Subcutaneous adipose tissue (tissue), 4 donors: ENCODE results near the gene CEBPG. TPM values are rescaled to one million over a fixed set of nuclear protein-coding genes. Genes with fewer than 3 reads are reported as not detected.

Source experiments
- CTCF ChIP-seq: fragments of 450-650 bp; IDR thresholded peaks from one replicate; pipeline ENCODE4 v1.5.1; 2016; ENCODE audit warnings: low read depth, mild to moderate bottlenecking, control low read depth, antibody characterized with exemption, moderate library complexity
- total RNA-seq, 4 donors: library from RNA; depleted of rRNA; stranded (reverse); fragments of >200 nt; gene quantifications; one replicate each; pipeline ENCODE4 v1.1.0, GENCODE V29; 2016

The CEBPG gene
- total RNA-seq, 4 donors from 2014 or later: 24.6 to 37.9 (median 32.5) TPM

- no peak for TF ChIP-seq CTCF
Observed at GRCh38 chr19:33412601-33413425, 39.3 kb downstream of the CEBPG start.

GRCh38 chr19:33413426-33413725 is 39.9 kb downstream of the CEBPG start:
- no peak for TF ChIP-seq CTCF

GRCh38 chr19:33413868-33414666 is 40.6 kb downstream of the CEBPG start:
- no peak for TF ChIP-seq CTCF

- TF ChIP-seq CTCF: no peak
Observed at GRCh38 chr19:33414667-33415605, 41.4 kb downstream of the CEBPG start.

GRCh38 chr19:33416307-33417215 is 43.1 kb downstream of the CEBPG start:
- TF ChIP-seq CTCF: no peak

GRCh38 chr19:33417751-33418150 is 44.2 kb downstream of the CEBPG start:
- TF ChIP-seq CTCF: no peak
